ENCODE data around the gene GZF1.

Gene GZF1

DNA sequence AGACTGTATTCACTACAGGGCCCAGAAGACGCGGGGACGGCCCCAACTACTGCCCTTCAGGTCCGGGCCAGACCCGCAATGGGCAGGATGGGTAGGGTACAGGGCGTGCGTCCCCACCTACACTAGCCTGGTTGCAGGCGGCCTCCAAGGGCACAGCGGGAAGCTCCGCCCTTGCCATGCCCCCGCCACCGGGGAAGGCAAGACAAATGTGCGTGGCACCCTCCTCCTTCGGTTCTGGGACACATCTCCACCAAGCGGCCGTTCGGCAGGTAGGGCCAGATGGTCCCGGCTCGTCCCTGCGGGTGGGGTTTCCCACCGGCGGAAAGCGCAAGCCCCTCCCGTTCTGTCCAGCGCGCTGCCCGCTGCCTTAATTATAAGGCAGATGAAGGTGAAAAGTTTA, 5.8 kb upstream of the GZF1 start:
- H3K9me3 Mint-ChIP-seq, result no peaks in the 10 kb centered on the region
- peak overlapping the region; percentile 13 to 70 (median 52) for H3K4me3 Mint-ChIP-seq
- TF ChIP-seq, protein P1, sequence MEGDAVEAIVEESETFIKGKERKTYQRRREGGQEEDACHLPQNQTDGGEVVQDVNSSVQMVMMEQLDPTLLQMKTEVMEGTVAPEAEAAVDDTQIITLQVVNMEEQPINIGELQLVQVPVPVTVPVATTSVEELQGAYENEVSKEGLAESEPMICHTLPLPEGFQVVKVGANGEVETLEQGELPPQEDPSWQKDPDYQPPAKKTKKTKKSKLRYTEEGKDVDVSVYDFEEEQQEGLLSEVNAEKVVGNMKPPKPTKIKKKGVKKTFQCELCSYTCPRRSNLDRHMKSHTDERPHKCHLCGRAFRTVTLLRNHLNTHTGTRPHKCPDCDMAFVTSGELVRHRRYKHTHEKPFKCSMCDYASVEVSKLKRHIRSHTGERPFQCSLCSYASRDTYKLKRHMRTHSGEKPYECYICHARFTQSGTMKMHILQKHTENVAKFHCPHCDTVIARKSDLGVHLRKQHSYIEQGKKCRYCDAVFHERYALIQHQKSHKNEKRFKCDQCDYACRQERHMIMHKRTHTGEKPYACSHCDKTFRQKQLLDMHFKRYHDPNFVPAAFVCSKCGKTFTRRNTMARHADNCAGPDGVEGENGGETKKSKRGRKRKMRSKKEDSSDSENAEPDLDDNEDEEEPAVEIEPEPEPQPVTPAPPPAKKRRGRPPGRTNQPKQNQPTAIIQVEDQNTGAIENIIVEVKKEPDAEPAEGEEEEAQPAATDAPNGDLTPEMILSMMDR (IDR thresholded peaks at IDR 0.05; ENCODE audit: unreplicated experiment in 3 of 3), result no peak
- peaks cover 10% of the 10 kb centered on the region for H3K36me3 Mint-ChIP-seq (ENCODE audit: low read depth)
- H3K4me1 Mint-ChIP-seq, result peaks cover 19% of the 10 kb centered on the region
- H3K27me3 Mint-ChIP-seq (ENCODE audit: low read depth), result no peaks in the 10 kb centered on the region
- H3K27ac Mint-ChIP-seq, result no peak overlapping the region

DNA sequence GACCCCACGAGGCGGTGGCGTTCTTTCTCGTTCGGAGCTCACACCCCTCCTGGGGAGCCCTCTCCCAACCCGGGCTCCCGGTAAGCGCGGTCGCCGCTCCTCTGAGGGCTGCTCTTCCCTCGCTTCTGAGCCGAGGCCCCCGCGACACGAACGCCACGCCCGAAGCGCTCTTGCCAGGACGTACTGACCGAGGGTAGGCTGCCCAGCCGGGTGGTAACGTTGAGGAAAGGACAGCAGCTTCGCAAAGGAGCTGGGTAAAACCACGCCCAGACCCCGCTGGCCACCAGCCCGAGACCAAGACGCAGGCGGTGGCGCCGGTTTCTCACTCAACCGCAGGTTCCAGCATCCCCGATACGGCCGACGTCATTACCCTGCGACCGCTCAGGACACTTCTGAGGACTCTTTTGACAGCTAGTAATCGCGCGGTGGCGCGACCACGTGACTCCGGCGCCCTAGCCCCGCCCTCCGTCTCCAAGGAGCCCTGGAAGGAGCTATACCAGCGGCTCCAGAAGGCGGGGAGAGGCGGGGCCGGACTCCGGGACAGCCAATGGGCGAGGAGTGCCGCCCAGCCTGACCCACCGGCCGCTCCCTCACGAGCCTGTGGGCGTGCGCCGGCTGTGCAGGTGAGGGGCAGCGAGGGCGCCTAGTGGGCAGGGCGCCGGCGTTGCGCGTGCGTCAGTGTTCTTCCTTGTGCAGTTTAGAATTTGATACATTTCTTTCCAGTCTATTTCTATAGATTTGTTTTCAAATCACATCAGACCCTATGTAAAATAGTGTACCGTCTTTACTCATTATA, 4.0 kb upstream of the GZF1 start:
- Mint-ChIP-seq H3K9me3 (no peaks in the 10 kb centered on the region), H3K36me3 (ENCODE audit: low read depth) (peaks cover 10% of the 10 kb centered on the region), H3K4me1 (peaks cover 14% of the 10 kb centered on the region), H3K27ac (peak overlapping the region; percentile 75 to 98 (median 96)), H3K27me3 (ENCODE audit: low read depth) (no peaks in the 10 kb centered on the region), H3K4me3 (peak overlapping the region; percentile 95 to 96 (median 96))
- TF ChIP-seq, protein P1 (IDR thresholded peaks at IDR 0.05; ENCODE audit: unreplicated experiment in 3 of 3), result no peak

DNA sequence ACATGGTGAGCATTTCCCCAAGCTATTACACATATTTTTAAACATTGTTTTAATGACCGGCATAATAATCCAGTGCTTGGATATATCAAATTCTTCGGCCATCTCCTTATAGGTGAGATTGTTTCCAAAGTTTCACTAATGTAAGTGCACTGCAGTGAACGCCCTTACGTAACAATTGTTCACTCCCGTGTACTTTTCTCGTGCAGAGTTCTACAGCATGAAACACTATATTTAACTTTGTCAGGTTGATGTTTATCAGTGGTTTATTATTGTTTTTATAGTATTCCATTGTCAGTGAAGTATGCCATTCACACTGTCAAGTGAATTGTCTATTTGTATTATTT, 3.4 kb upstream of the GZF1 start:
- Mint-ChIP-seq H3K36me3 (ENCODE audit: low read depth) (peaks cover 10% of the 10 kb centered on the region), H3K9me3 (no peaks in the 10 kb centered on the region), H3K4me3 (peak overlapping the region; percentile 95 to 96 (median 96)), H3K27me3 (ENCODE audit: low read depth) (no peaks in the 10 kb centered on the region), H3K4me1 (peaks cover 19% of the 10 kb centered on the region), H3K27ac (peak overlapping the region; percentile 75 to 96 (median 90))
- TF ChIP-seq, protein P1 (IDR thresholded peaks at IDR 0.05; ENCODE audit: unreplicated experiment in 3 of 3), result no peak

DNA sequence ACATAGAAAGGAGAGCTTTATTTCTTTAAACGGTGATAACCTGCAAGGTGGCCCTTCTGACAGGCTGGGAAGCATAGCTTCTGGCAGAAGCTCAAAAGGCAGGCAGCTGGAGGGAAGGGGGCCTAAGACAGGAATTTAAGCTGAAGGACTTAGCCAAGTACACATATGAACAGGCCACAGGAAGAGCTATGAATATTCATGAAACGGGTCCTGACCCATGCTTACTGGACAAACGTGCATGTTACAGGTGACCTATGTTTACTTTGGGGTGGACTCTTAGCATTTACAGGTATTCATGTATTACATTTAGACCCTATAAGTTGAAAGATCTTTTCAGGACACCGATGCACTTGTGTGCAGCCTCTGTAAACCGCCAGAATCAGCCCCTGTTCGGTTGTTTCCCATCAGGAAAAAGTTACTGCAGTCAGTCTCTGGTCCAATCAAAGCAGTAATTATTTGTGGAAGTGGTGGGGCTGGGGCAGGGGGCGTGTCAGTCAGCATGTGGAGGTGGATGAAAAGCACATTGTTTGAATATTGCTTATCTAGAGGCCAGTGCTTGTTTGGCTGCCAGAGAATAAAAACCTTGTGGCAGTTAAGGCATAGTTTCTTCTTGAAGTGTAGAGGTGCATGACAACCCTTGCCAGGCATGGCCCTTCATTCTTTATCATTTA, 2.9 kb upstream of the GZF1 start:
- Mint-ChIP-seq H3K27me3 (ENCODE audit: low read depth) (no peaks in the 10 kb centered on the region), H3K36me3 (ENCODE audit: low read depth) (peaks cover 12% of the 10 kb centered on the region), H3K27ac (peak overlapping the region in 2 of 3 experiments; percentile 90 to 96)

DNA sequence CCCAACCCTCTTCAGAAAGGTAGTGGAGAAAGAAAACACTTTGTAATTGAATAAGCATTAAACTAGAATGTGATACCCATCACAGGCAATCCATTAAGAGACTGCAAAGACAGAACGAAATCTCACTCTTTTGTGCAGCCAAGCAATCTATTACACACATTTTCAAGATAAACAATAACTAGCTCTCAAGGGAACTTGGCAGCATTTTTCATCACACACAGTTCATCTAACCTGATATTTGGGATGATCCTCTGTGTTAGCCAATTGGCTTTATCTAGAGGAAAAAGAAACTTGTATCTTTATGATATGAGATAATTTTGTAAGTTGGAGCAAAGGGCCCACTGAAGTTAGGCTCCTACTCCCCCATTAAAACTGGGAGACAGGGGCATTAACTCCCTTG, 1.5 kb upstream of the GZF1 start:
- TF ChIP-seq, protein P1 (IDR thresholded peaks at IDR 0.05; ENCODE audit: unreplicated experiment in 3 of 3), result no peak
- peak overlapping the region; percentile 87 to 99 (median 98) for H3K27ac Mint-ChIP-seq
- H3K27me3 Mint-ChIP-seq (ENCODE audit: low read depth), result no peaks in the 10 kb centered on the region
- peaks cover 14% of the 10 kb centered on the region for H3K36me3 Mint-ChIP-seq (ENCODE audit: low read depth)
- peaks cover 36% of the 10 kb centered on the region for H3K4me1 Mint-ChIP-seq
- peak overlapping the region; percentile 86 to 93 (median 92) for H3K4me3 Mint-ChIP-seq
- H3K9me3 Mint-ChIP-seq, result no peaks in the 10 kb centered on the region

More for the DNA sequence above, 2.9 kb upstream of the GZF1 start:
- H3K4me1 Mint-ChIP-seq, result peaks cover 24% of the 10 kb centered on the region
- H3K4me3 Mint-ChIP-seq, result peak overlapping the region; percentile 95 to 96 (median 96)
- TF ChIP-seq, protein P1 (IDR thresholded peaks at IDR 0.05; ENCODE audit: unreplicated experiment in 3 of 3), result no peak
- H3K9me3 Mint-ChIP-seq, result no peaks in the 10 kb centered on the region

Data from nephron (organoid).